Body of pancreas (tissue), 4 donors: Measurements from ENCODE around the gene MSX1. TPM values are rescaled to one million over a fixed set of nuclear protein-coding genes. Genes with fewer than 3 reads are reported as not detected.

Source experiments
- ATAC-seq: fragments of 150-250 bp; one replicate; pipeline ENCODE4 v1.9.1; 2016
- DNase-seq, 4 donors: peaks; one replicate each; pipeline ENCODE4 v3.0.0-alpha.2; 2019
- H3K27ac ChIP-seq, 4 donors: fragments of 200-600 bp; sonication (generic); 1 replicate in 3 of 4; 2 replicates in 1 of 4; pipeline versions ENCODE4 v1.5.1 to v1.6.1; 2016 to 2019; ENCODE audit warnings: mild to moderate bottlenecking in 1 of 4, mixed read lengths in 1 of 4, moderate library complexity in 1 of 4
- H3K27me3 ChIP-seq, 2 donors: fragments of 200-600 bp; sonication (generic); one replicate each; pipeline ENCODE4 v1.6.0; 2016; ENCODE audit warnings: mild to moderate bottlenecking in 1 of 2
- H3K36me3 ChIP-seq, 2 donors: fragments of 200-600 bp; sonication (generic); replicated peaks in 1 of 2; 2 replicates each; pipeline ENCODE4 v1.5.1; 2016; ENCODE audit warnings: low read depth in 2 of 2; ENCODE audit not compliant: insufficient read depth in 1 of 2
- H3K4me1 ChIP-seq: fragments of 200-600 bp; sonication (generic); one replicate; pipeline ENCODE4 v1.6.0; 2016
- H3K4me3 ChIP-seq, 2 donors: fragments of 200-600 bp; sonication (generic); 1 replicate in 1 of 2; 2 replicates in 1 of 2; pipeline ENCODE4 v1.5.1; 2016 to 2019
- H3K9me3 ChIP-seq, 3 donors: fragments of 200-600 bp; sonication (generic); 1 replicate in 2 of 3; 2 replicates in 1 of 3; pipeline ENCODE4 v1.5.1; 2016
- POLR2A ChIP-seq, 3 donors: fragments of 450-650 bp; IDR thresholded peaks; one replicate each; pipeline ENCODE4 v1.6.1; 2016; ENCODE audit warnings: antibody characterized with exemption in 3 of 3, mild to moderate bottlenecking in 2 of 3
- WGBS, 2 donors: methylation state at CpG; one replicate each; pipeline ENCODE4 v1.1.5; 2017; 5-methylcytosine and 5-hydroxymethylcytosine counted together
- intact Hi-C: fragments of 100-400 bp; cut with DNase I; formaldehyde crosslinking; loops from one replicate; pipeline ENCODE4 v1.15.1; 2023
- total RNA-seq, 2 donors: library from RNA; depleted of rRNA; stranded (reverse); fragments of >200 nt; gene quantifications; one replicate each; pipeline ENCODE4 v1.1.0, GENCODE V29; 2016
- TF ChIP-seq, protein P1 (sequence below), 7 experiments: fragments of 450-650 bp in 4 of 7; fragments of 200-600 bp in 3 of 7; sonication (generic) in 3 of 7; IDR thresholded peaks; one replicate each; pipeline ENCODE4 v1.5.1; 2016 to 2019; ENCODE audit warnings: antibody characterized with exemption in 7 of 7

The MSX1 gene
- total RNA-seq, 2 donors from 2014 or later = 3.9 to 7.6 TPM

DNA sequence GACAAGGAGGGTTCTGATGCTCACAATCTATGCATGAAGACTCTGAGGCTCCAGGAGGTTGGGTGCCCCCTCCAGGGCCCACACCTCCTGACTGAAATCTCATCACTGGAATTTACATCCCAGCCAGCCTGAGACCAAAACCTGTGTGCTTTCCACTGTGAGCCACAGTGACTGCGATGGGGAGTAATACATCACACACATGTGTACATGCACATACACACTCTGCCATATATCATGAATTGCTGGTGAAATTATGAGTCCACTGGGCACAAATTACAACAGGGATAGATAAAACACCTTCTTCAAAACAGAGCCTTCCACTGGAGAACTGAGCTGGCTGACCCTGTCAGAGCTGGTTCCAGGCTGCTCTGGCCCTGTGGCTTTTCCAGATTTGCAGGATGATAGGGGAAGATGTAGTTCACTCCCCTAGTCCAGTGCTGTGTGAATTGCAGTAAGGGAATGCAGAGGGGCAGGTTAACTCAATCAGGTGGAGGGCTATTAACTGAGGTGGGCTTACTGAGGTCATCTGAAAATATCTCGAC lies 35.8 kb upstream of the MSX1 start:
- no peaks in the 10 kb centered on the region for H3K36me3 ChIP-seq
- no peak for DNase-seq
- WGBS, 2 donors = 57 to 68% methylated on average over 1 to 2 of the region's 2 CpGs
- TF ChIP-seq POLR2A (IDR thresholded peaks at IDR 0.05) = no peak
- TF ChIP-seq, protein P1, sequence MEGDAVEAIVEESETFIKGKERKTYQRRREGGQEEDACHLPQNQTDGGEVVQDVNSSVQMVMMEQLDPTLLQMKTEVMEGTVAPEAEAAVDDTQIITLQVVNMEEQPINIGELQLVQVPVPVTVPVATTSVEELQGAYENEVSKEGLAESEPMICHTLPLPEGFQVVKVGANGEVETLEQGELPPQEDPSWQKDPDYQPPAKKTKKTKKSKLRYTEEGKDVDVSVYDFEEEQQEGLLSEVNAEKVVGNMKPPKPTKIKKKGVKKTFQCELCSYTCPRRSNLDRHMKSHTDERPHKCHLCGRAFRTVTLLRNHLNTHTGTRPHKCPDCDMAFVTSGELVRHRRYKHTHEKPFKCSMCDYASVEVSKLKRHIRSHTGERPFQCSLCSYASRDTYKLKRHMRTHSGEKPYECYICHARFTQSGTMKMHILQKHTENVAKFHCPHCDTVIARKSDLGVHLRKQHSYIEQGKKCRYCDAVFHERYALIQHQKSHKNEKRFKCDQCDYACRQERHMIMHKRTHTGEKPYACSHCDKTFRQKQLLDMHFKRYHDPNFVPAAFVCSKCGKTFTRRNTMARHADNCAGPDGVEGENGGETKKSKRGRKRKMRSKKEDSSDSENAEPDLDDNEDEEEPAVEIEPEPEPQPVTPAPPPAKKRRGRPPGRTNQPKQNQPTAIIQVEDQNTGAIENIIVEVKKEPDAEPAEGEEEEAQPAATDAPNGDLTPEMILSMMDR (IDR thresholded peaks at IDR 0.05) = no peak
- intact Hi-C loops = no loop called here
- H3K27ac ChIP-seq = no peak overlapping the region
- H3K4me1 ChIP-seq = no peaks in the 10 kb centered on the region
- H3K27me3 ChIP-seq = no peaks in the 10 kb centered on the region
- H3K4me3 ChIP-seq = no peak overlapping the region
- no peak for ATAC-seq
- H3K9me3 ChIP-seq = peaks cover 0 to 5% (median 0%) of the 10 kb centered on the region in 3 donors

DNA sequence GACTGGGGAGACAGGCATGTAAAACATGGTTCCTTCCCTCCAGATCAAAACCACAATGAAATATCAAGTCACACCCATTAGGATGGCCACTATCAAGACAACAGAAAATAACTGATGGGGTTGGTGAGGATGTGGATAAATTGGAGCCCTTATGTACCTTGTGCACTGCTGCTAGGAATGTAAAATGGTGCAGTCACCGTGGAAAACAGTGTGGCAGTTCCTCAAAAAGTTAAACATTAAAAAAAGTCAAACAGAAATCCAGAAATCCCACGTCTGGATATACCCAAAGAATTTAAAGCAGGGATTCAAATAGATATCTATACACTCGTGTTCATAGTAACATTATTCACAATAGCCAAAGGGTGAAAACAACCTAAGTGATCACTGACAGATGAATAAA lies 35.2 kb upstream of the MSX1 start:
- Histone ChIP-seq H3K36me3 (no peaks in the 10 kb centered on the region), H3K9me3 (peaks cover 0 to 5% (median 0%) of the 10 kb centered on the region in 3 donors), H3K4me3 (no peak overlapping the region), H3K4me1 (no peaks in the 10 kb centered on the region), H3K27ac (no peak overlapping the region), H3K27me3 (no peaks in the 10 kb centered on the region)
- intact Hi-C loops = no loop called here
- 13 to 16% methylated on average over 3 of the region's 3 CpGs for WGBS, 2 donors
- TF ChIP-seq, protein P1 (IDR thresholded peaks at IDR 0.05) = no peak
- TF ChIP-seq POLR2A (IDR thresholded peaks at IDR 0.05) = no peak
- DNase-seq (no peak), ATAC-seq (no peak)

DNA sequence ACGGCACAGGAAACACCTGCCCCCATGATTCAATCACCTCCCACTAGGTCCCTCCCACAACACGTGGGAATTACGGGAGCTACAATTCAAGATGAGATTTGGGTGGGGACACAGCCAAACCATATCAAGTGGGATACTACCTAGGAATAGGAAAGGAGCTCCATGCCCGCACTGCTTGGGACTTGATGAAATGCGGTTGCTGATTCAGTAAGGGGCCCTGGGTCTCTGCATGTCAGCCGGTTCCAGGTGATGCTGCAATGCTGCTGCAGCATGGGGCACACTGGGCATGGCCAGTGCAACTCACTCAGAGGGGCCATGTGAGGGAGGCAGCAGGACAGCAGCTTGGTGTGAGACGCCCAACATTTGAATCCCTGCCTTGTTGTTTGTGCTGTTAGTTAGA lies 34.0 kb upstream of the MSX1 start:
- Histone ChIP-seq H3K36me3 (no peaks in the 10 kb centered on the region), H3K27me3 (no peaks in the 10 kb centered on the region), H3K27ac (no peak overlapping the region), H3K9me3 (peaks cover 0 to 5% (median 0%) of the 10 kb centered on the region in 3 donors), H3K4me3 (no peak overlapping the region), H3K4me1 (no peaks in the 10 kb centered on the region)
- intact Hi-C loops = no loop called here
- 65 to 89% methylated on average over 7 of the region's 7 CpGs for WGBS, 2 donors
- ATAC-seq (no peak), DNase-seq (no peak)
- no peak for TF ChIP-seq POLR2A (IDR thresholded peaks at IDR 0.05)
- TF ChIP-seq, protein P1 (IDR thresholded peaks at IDR 0.05) = no peak

DNA sequence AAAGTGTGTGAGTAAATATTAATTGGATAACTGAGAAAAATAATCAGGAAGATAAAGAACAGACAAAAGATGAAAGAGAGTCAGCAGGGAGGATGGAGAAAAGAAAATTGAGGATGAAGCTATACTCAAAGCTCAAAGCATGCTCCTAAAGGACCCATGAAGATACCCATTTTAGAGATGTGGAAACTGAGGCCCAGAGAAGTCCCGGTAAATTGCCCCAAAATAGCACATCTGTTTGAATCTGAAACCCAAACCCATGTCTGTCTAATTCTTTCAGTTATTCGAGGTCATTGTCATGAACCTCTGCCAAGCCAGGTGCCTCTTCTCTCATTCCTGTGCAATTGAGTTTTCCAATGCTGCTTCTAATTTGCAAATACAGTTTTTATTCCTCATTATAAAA lies 29.6 kb upstream of the MSX1 start:
- TF ChIP-seq POLR2A (IDR thresholded peaks at IDR 0.05) = no peak
- TF ChIP-seq, protein P1 (IDR thresholded peaks at IDR 0.05) = no peak
- DNase-seq (no peak), ATAC-seq (no peak)
- Histone ChIP-seq H3K4me1 (no peaks in the 10 kb centered on the region), H3K27ac (no peak overlapping the region), H3K9me3 (no peaks in the 10 kb centered on the region), H3K36me3 (no peaks in the 10 kb centered on the region), H3K4me3 (no peak overlapping the region), H3K27me3 (no peaks in the 10 kb centered on the region)
- WGBS, 2 donors = 55 to 59% methylated on average over 2 of the region's 2 CpGs
- intact Hi-C loops = no loop called here

DNA sequence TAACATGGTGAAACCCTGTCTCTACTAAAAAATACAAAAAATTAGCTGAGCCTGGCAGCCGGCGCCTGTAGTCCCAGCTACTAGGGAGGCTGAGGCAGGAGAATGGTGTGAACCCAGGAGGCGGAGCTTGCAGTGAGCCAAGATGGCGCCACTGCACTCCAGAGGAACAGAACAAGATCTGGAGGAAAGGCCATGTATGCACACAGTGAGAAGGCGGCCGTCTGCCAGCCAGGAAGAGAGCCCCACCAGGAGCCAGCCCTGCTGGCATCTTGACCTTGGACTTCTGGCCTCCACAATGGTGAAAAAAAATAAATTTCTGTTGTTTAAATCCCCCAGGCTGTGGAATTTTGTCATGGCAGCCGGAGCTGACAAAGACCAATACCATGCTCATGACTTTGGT lies 28.2 kb upstream of the MSX1 start:
- intact Hi-C loops = no loop called here
- no peaks in the 10 kb centered on the region for H3K27me3 ChIP-seq
- no peak for DNase-seq
- H3K27ac ChIP-seq = no peak overlapping the region
- no peak for ATAC-seq
- H3K4me1 ChIP-seq = no peaks in the 10 kb centered on the region
- WGBS, 2 donors = 79 to 89% methylated on average over 7 of the region's 7 CpGs
- TF ChIP-seq, protein P1 (IDR thresholded peaks at IDR 0.05) = no peak
- no peak for TF ChIP-seq POLR2A (IDR thresholded peaks at IDR 0.05)
- no peaks in the 10 kb centered on the region for H3K36me3 ChIP-seq
- no peaks in the 10 kb centered on the region for H3K9me3 ChIP-seq
- H3K4me3 ChIP-seq = no peak overlapping the region
